K562 (cell line): ENCODE results near the gene PLXNB2. TPM values are rescaled to one million over a fixed set of nuclear protein-coding genes. Genes with fewer than 3 reads are reported as not detected.
A peak's percentile ranks its signal among the peaks of the same experiment; 100 is the strongest.

Source experiments
- ATAC-seq: fragments of 200-7000 bp; cut with Tn5 transposase; 3 replicates; pipeline ENCODE4 v1.9.1; 2020; ENCODE audit warnings: moderate library complexity
- BruUV-seq: library from RNA; stranded (reverse); fragments of 400-500 nt; replicated peaks from 2 replicates; lab custom pipeline; 2021; lab: Mats Ljungman, UMichigan
- CTCF ChIA-PET: fragments of 300-600 bp; formaldehyde crosslinking; extraction: SDS; loops from one replicate; lab custom pipeline; 2021; ENCODE audit warnings: low intra/inter-chr PET ratio; lab: Yijun Ruan, JAX
- POLR2A ChIA-PET: fragments of 300-600, 350-650 bp; sonication (Branson Sonifier 250); formaldehyde crosslinking; extraction: SDS; loops from one replicate; lab custom pipeline; 2021; ENCODE audit warnings: antibody characterized with exemption, inconsistent platforms; lab: Yijun Ruan, JAX
- DNase-seq, 4 experiments: peaks; one replicate each; pipeline versions ENCODE4 v3.0.0 to v3.0.0-alpha.2; 2011 to 2018; ENCODE audit warnings: low spot score in 3 of 4, mixed read lengths in 3 of 4; ENCODE audit errors: extremely low read depth in 1 of 4
- FAIRE-seq: peaks from 2 replicates; lab custom pipeline; 2011; peaks lifted over from hg19 to GRCh38; lab: Jason Lieb, UNC
- H2AFZ ChIP-seq: 2 replicates; pipeline ENCODE4 v1.6.0; 2011; ENCODE audit warnings: low read depth, low read length, control low read depth, inconsistent platforms
- H3K27ac ChIP-seq: fragments of 200-600 bp; 3 replicates; pipeline ENCODE4 v1.8.0; 2011; ENCODE audit warnings: low read depth, mild to moderate bottlenecking, control low read depth, inconsistent platforms, low read length, moderate library complexity, mixed read lengths; ENCODE audit errors: extremely low read depth
- H3K27me3 ChIP-seq, 2 experiments: fragments of 300-600 bp in 1 of 2; 2 replicates in 1 of 2; 3 replicates in 1 of 2; pipeline versions ENCODE4 v1.6.0 to v1.8.0; 2011; ENCODE audit warnings: inconsistent platforms in 2 of 2, low read length in 2 of 2, mild to moderate bottlenecking in 1 of 2, mixed read lengths in 1 of 2, moderate library complexity in 1 of 2; ENCODE audit not compliant: control insufficient read depth in 2 of 2, insufficient read depth in 2 of 2
- H3K36me3 ChIP-seq: fragments of 300-600 bp; 3 replicates; pipeline ENCODE4 v1.8.0; 2011; ENCODE audit warnings: mild to moderate bottlenecking, low read length, inconsistent platforms; ENCODE audit not compliant: control insufficient read depth, insufficient read depth
- H3K4me1 ChIP-seq, 2 experiments: fragments of 200-600 bp in 1 of 2; replicated peaks in 1 of 2; 2 replicates in 1 of 2; 3 replicates in 1 of 2; pipeline versions ENCODE4 v1.5.1 to v1.8.0; 2011; ENCODE audit warnings: inconsistent platforms in 2 of 2, low read length in 2 of 2, mild to moderate bottlenecking in 1 of 2, mixed read lengths in 1 of 2, moderate library complexity in 1 of 2; ENCODE audit not compliant: control insufficient read depth in 2 of 2, insufficient read depth in 2 of 2
- H3K4me2 ChIP-seq: 2 replicates; pipeline ENCODE4 v1.6.1; 2011; ENCODE audit warnings: low read length, control low read depth, inconsistent platforms, mixed read lengths; ENCODE audit not compliant: insufficient read depth
- H3K4me3 ChIP-seq: fragments of 200-600 bp; sonication (generic), shearing (Covaris generic); 2 replicates; pipeline ENCODE4 v1.5.1; 2016; ENCODE audit warnings: control low read depth, inconsistent platforms
- H3K79me2 ChIP-seq: fragments of 200-600 bp; 3 replicates; pipeline ENCODE4 v1.8.0; 2011; ENCODE audit warnings: low read length, inconsistent platforms; ENCODE audit not compliant: control insufficient read depth, insufficient read depth
- H3K9ac ChIP-seq, 2 experiments: 2 replicates each; pipeline versions ENCODE4 v1.6.0 to v1.6.1; 2011; ENCODE audit warnings: low read depth in 2 of 2, low read length in 2 of 2, control low read depth in 1 of 2, inconsistent platforms in 1 of 2, mild to moderate bottlenecking in 1 of 2, mixed read lengths in 1 of 2; ENCODE audit not compliant: insufficient read depth in 1 of 2
- H3K9me1 ChIP-seq: one replicate; pipeline ENCODE4 v1.6.0; 2011; ENCODE audit warnings: inconsistent platforms, mild to moderate bottlenecking, low read length, moderate library complexity; ENCODE audit not compliant: control insufficient read depth, insufficient read depth
- H3K9me3 ChIP-seq: replicated peaks from 2 replicates; pipeline ENCODE4 v1.5.1; 2011; ENCODE audit warnings: low read depth, low read length, inconsistent platforms; ENCODE audit not compliant: control insufficient read depth, insufficient read depth
- H4K20me1 ChIP-seq: replicated peaks from 2 replicates; pipeline ENCODE4 v1.6.1; 2011; ENCODE audit warnings: low read length, inconsistent platforms, mixed read lengths; ENCODE audit not compliant: control insufficient read depth, insufficient read depth
- DMBX1 ChIP-seq: fragments of 250-450 bp; sonication (Bioruptor Pico); IDR thresholded peaks from 2 replicates; pipeline ENCODE4 v1.8.0; 2022; ENCODE audit warnings: inconsistent platforms, mild to moderate bottlenecking, moderate library complexity, borderline replicate concordance
- ETV1 ChIP-seq: fragments of 450-650 bp; conservative IDR thresholded peaks from 2 replicates; pipeline ENCODE4 v1.6.1; 2016; ENCODE audit warnings: missing genetic modification characterization, control low read depth, low read depth, missing compliant biosample characterization
- FOXP1 ChIP-seq: sonication (generic); formaldehyde crosslinking; IDR thresholded peaks from 2 replicates; pipeline ENCODE4 v1.8.0; 2022; ENCODE audit warnings: mild to moderate bottlenecking, missing genetic modification reagents
- KDM2B ChIP-seq: fragments of 250-450 bp; sonication (Bioruptor Pico); IDR thresholded peaks from 2 replicates; pipeline ENCODE4 v1.8.0; 2021; ENCODE audit warnings: mild to moderate bottlenecking, moderate library complexity
- NCOA6 ChIP-seq: fragments of 450-650 bp; IDR thresholded peaks from 2 replicates; pipeline ENCODE4 v1.6.1; 2017; ENCODE audit warnings: mild to moderate bottlenecking
- NFATC3 ChIP-seq: fragments of 450-650 bp; IDR thresholded peaks from 2 replicates; pipeline ENCODE4 v1.6.1; 2017; ENCODE audit warnings: mild to moderate bottlenecking
- PHTF2 ChIP-seq: fragments of 250-450 bp; sonication (Bioruptor Pico); IDR thresholded peaks from 2 replicates; pipeline ENCODE4 v1.5.0; 2021; ENCODE audit warnings: mild to moderate bottlenecking
- XRCC3 ChIP-seq: fragments of 450-650 bp; IDR thresholded peaks from 2 replicates; pipeline ENCODE4 v1.6.1; 2017; ENCODE audit warnings: mild to moderate bottlenecking, moderate library complexity
- ZNF165 ChIP-seq: fragments of 250-450 bp; sonication (Bioruptor Pico); IDR thresholded peaks from 2 replicates; pipeline ENCODE4 v1.4.0; 2020; ENCODE audit warnings: borderline replicate concordance
- WGBS: fragments of 100-300 bp; shearing (Covaris generic); methylation state at CpG from one replicate; pipeline ENCODE4 v1.1.6; 2016; ENCODE audit warnings: low coverage, mixed read lengths; ENCODE audit not compliant: insufficient coverage; ENCODE audit errors: missing lambda C conversion rate; 5-methylcytosine and 5-hydroxymethylcytosine counted together
- in situ Hi-C: fragments of 300-500 bp; cut with MboI; formaldehyde crosslinking; loops from 4 replicates; pipeline ENCODE4 v1.15.0; 2018; ENCODE audit warnings: inconsistent platforms, mixed read lengths
- intact Hi-C: fragments of 100-400 bp; cut with micrococcal nuclease; formaldehyde crosslinking; loops from 2 replicates; pipeline ENCODE4 v1.14.2; 2022
- polyA plus RNA-seq, 8 experiments: library from polyadenylated mRNA; depleted of rRNA in 4 of 8; stranded (reverse) in 5 of 8; unstranded in 3 of 8; fragments of >200 nt; fragmentation: Nextera tagmentation in 2 of 8; fragmentation: Illumina TruSeq in 1 of 8; extraction: Ambion mirVana in 2 of 8; extraction: Trizol in 1 of 8; gene quantifications; 2 replicates each; pipeline versions ENCODE4 v1.2.1 to v1.2.3, GENCODE V29; 2011 to 2014; ENCODE audit warnings: inconsistent platforms in 1 of 8, missing spikeins in 1 of 8
- total RNA-seq, 7 experiments: library from RNA; depleted of rRNA in 6 of 7; stranded (reverse); fragments of >200 nt in 6 of 7; fragmentation: Illumina TruSeq in 2 of 7; extraction: Trizol in 2 of 7; gene quantifications; 2 replicates each; pipeline versions ENCODE4 v1.2.1 to v1.2.3, GENCODE V29; 2011 to 2021; ENCODE audit warnings: low replicate concordance in 1 of 7
- TF ChIP-seq, protein P1 (sequence below), 3 experiments: IDR thresholded peaks in 2 of 3; conservative IDR thresholded peaks in 1 of 3; 2 replicates each; pipeline ENCODE4 v1.5.1; 2011 to 2012; ENCODE audit warnings: low read length in 3 of 3, mild to moderate bottlenecking in 3 of 3, control low read depth in 2 of 3, improper control_type of control experiment in 1 of 3, inconsistent platforms in 1 of 3, low read depth in 1 of 3, mixed read lengths in 1 of 3, moderate library complexity in 1 of 3; ENCODE audit not compliant: insufficient read depth in 2 of 3
- TF ChIP-seq, protein P2 (sequence below): fragments of 250-450 bp; sonication (Bioruptor Pico); IDR thresholded peaks from 2 replicates; pipeline ENCODE4 v1.5.0; 2021

The PLXNB2 gene
- total and polyA plus RNA-seq, 9 of the 15 experiments (the other 6 are each of a cell fraction or from before 2014, with no cell fraction given) = 0.15 to 45.1 (median 13.6) TPM

DNA sequence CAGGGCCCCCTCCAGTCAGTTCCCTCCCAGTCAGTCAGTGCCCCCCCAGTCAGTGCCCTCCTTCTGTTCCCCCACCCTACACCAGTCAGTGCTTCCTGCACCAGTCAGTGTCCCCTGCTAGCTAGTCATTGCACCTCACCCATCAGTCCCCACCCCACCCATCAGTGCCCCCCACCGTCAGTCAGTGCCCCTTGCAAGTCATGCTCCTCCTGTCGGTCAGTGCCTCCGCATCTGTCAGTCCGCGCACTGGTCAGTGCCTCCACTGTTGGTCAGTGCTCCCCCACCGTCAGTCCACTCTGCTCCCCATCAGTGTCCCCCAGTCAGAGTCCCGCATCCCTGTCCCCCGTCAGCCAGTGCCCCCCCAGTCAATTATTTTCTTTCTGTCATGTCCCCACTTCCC is 39.0 kb upstream of the PLXNB2 start:
- H3K9ac ChIP-seq = peak overlapping the region in 1 of 2 experiments; percentile 68; a peak in 2 of 4 replicates
- H3K4me3 ChIP-seq = no peak overlapping the region
- no peak for FAIRE-seq
- BruUV-seq = no TSS peak
- no peak overlapping the region for H2AFZ ChIP-seq
- 84% methylated on average over 6 of the region's 8 CpGs for WGBS
- no peak overlapping the region for H3K27ac ChIP-seq
- H4K20me1 ChIP-seq = peaks cover 12% of the 10 kb centered on the region; the same call in 1 of the 2 replicates
- peaks cover 34% of the 10 kb centered on the region for H3K79me2 ChIP-seq
- no peaks in the 10 kb centered on the region for H3K9me3 ChIP-seq
- H3K27me3 ChIP-seq = no peaks in the 10 kb centered on the region
- H3K9me1 ChIP-seq = no peaks in the 10 kb centered on the region
- ChIA-PET POLR2A (no interaction called here), CTCF (no interaction called here)
- H3K4me1 ChIP-seq = peaks cover 3 to 30% of the 10 kb centered on the region in 2 experiments; a peak in 4 of 5 replicates
- in situ Hi-C loops = no loop called here
- intact Hi-C loops = loop anchor here (10.0 kb wide), 1 partner anchor 202 kb away; no protein-coding TSS in a partner anchor
- DNase-seq = peak in 1 of 4 experiments; percentile 9
- TF ChIP-seq FOXP1 (CRISPR knock-in tag) (no peak), ZNF165 (no peak), DMBX1 (CRISPR knock-in tag) (no peak), PHTF2 (CRISPR knock-in tag) (no peak), XRCC3 (no peak), ETV1 (no peak), NFATC3 (no peak), KDM2B (no peak), NCOA6 (no peak)
- TF ChIP-seq, protein P1, sequence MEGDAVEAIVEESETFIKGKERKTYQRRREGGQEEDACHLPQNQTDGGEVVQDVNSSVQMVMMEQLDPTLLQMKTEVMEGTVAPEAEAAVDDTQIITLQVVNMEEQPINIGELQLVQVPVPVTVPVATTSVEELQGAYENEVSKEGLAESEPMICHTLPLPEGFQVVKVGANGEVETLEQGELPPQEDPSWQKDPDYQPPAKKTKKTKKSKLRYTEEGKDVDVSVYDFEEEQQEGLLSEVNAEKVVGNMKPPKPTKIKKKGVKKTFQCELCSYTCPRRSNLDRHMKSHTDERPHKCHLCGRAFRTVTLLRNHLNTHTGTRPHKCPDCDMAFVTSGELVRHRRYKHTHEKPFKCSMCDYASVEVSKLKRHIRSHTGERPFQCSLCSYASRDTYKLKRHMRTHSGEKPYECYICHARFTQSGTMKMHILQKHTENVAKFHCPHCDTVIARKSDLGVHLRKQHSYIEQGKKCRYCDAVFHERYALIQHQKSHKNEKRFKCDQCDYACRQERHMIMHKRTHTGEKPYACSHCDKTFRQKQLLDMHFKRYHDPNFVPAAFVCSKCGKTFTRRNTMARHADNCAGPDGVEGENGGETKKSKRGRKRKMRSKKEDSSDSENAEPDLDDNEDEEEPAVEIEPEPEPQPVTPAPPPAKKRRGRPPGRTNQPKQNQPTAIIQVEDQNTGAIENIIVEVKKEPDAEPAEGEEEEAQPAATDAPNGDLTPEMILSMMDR (IDR thresholded peaks at IDR 0.05 in 2 of 3, conservative IDR thresholded peaks at IDR 0.05 in 1 of 3; ENCODE audit: insufficient read depth in 2 of 3, low read depth in 1 of 3, low read length in 3 of 3) = no peak
- TF ChIP-seq, protein P2, sequence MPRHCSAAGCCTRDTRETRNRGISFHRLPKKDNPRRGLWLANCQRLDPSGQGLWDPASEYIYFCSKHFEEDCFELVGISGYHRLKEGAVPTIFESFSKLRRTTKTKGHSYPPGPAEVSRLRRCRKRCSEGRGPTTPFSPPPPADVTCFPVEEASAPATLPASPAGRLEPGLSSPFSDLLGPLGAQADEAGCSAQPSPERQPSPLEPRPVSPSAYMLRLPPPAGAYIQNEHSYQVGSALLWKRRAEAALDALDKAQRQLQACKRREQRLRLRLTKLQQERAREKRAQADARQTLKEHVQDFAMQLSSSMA = no peak
- no peak for ATAC-seq
- peaks cover 21% of the 10 kb centered on the region; the same call in 2 of the 3 replicates for H3K36me3 ChIP-seq
- H3K4me2 ChIP-seq = 0 out of 2 replicates have a peak overlapping the region, but pooled peaks have one; percentile 32
